ENCODE results near the gene IGFN1. TPM values are rescaled to one million over a fixed set of nuclear protein-coding genes. Genes with fewer than 3 reads are reported as not detected.

The IGFN1 gene
- total and polyA plus RNA-seq, 2 of the 4 experiments (the other 2 are of a cell fraction) = 0.05 TPM; not detected in 1

- Histone ChIP-seq H3K4me2 (ENCODE audit: low read depth, low read length) (no peak overlapping the region), H4K91ac (ENCODE audit: insufficient read depth, low read depth, low read length) (no peak overlapping the region), H4K20me1 (ENCODE audit: insufficient read depth, low read length) (no peaks in the 10 kb centered on the region), H3K4me1 (ENCODE audit: control insufficient read depth, insufficient read depth, low read length) (no peaks in the 10 kb centered on the region), H3K9me3 (ENCODE audit: control insufficient read depth, insufficient read depth, low read length) (peaks cover 7% of the 10 kb centered on the region), H2BK15ac (ENCODE audit: low read depth, low read length) (no peak overlapping the region), H3K4me3 (ENCODE audit: insufficient read depth, low read depth, low read length) (no peak overlapping the region), H2AK9ac (replicated peaks; ENCODE audit: low read depth, low read length, poor library complexity) (no peak overlapping the region), H3K4ac (ENCODE audit: low read depth, low read length) (no peak overlapping the region), H3K14ac (replicated peaks; ENCODE audit: low read depth, low read length) (no peak overlapping the region), H2AK5ac (ENCODE audit: low read depth, low read length) (no peak overlapping the region), H3K56ac (ENCODE audit: extremely low read depth, insufficient read depth, low read length) (no peak overlapping the region), H2BK120ac (ENCODE audit: low read depth, low read length) (no peak overlapping the region), H3K79me1 (ENCODE audit: low read depth in 1 of 2, low read length in 2 of 2) (no peaks in the 10 kb centered on the region), H3K27ac (ENCODE audit: insufficient read depth, low read length) (no peak overlapping the region), H3K9me1 (ENCODE audit: insufficient read depth, low read length) (no peaks in the 10 kb centered on the region; the same call in 1 of the 2 replicates), H3K18ac (ENCODE audit: low read depth, low read length) (no peak overlapping the region), H4K8ac (ENCODE audit: low read depth in 2 of 2, low read length in 2 of 2) (no peak overlapping the region), H2BK20ac (ENCODE audit: low read depth, low read length) (no peak overlapping the region), H3K23ac (ENCODE audit: low read depth, low read length) (no peak overlapping the region), H2BK5ac (ENCODE audit: low read depth, low read length, poor library complexity, severe bottlenecking) (no peak overlapping the region), H2AFZ (replicated peaks; ENCODE audit: low read length, poor library complexity) (no peak overlapping the region), H3K36me3 (ENCODE audit: control insufficient read depth, insufficient read depth, low read length) (no peaks in the 10 kb centered on the region), H4K5ac (ENCODE audit: low read depth, low read length) (no peak overlapping the region), H3K27me3 (ENCODE audit: control insufficient read depth, insufficient read depth, low read length) (peaks cover 19% of the 10 kb centered on the region), H3K9ac (ENCODE audit: low read depth, low read length) (no peak overlapping the region)
- BruUV-seq (replicated peaks) = no TSS peak
- POLR2A ChIA-PET (ENCODE audit: unreplicated experiment) = no interaction called here
- in situ Hi-C loops (cut with MboI; ENCODE audit: low sequenced_read_pairs) (no loop called here), intact Hi-C loops (cut with micrococcal nuclease) (no loop called here), dilution Hi-C loops (cut with HindIII; ENCODE audit: low sequenced_read_pairs, unreplicated experiment) (no loop called here)
- DNase-seq = no peak
- ATAC-seq (ENCODE audit: low read depth) = no peak
- CTCF ChIA-PET = no interaction called here
- WGBS, 2 experiments (ENCODE audit: extremely low coverage in 2 of 2, insufficient read length in 1 of 2) = 0% methylated on average over 1 of the region's 3 CpGs; no CpG with 5 or more reads in 1 of the 2 experiments
- TF ChIP-seq SMC3 (IDR thresholded peaks at IDR 0.05; ENCODE audit: low read depth, low read length) (no peak), ELK1 (IDR thresholded peaks at IDR 0.05; ENCODE audit: borderline replicate concordance, low read depth, low read length) (no peak), POLR2A (IDR thresholded peaks at IDR 0.05; ENCODE audit: low read depth, low read length) (no peak), USF2 (IDR thresholded peaks at IDR 0.05; ENCODE audit: low read depth, low read length) (no peak), CHD1 (IDR thresholded peaks at IDR 0.05; ENCODE audit: low read depth, low read length) (no peak), MAZ (IDR thresholded peaks at IDR 0.05; ENCODE audit: borderline replicate concordance, low read depth, low read length) (no peak), FOS (IDR thresholded peaks at IDR 0.05; ENCODE audit: low read depth, low read length) (no peak), RCOR1 (IDR thresholded peaks at IDR 0.05; ENCODE audit: insufficient replicate concordance, low read length) (no peak), RFX5 (IDR thresholded peaks at IDR 0.05; ENCODE audit: low read depth, low read length) (no peak), MXI1 (IDR thresholded peaks at IDR 0.05; ENCODE audit: borderline replicate concordance, low read depth, low read length) (no peak), MAFK (IDR thresholded peaks at IDR 0.05; ENCODE audit: low read depth, low read length) (no peak), RAD21 (IDR thresholded peaks at IDR 0.05; ENCODE audit: low read length) (no peak), CTCF (conservative IDR thresholded peaks at IDR 0.05; ENCODE audit: low read depth, low read length) (no peak), NFE2L2 (IDR thresholded peaks at IDR 0.05; ENCODE audit: low read depth, low read length) (no peak), CEBPB (IDR thresholded peaks at IDR 0.05; ENCODE audit: low read depth, low read length) (no peak)
These were observed 11.9 kb upstream of the IGFN1 start for GRCh38 chr1:201178718-201179117.
